ENCODE data around the gene ANKRD65.
"Not testable (repeated sequence)": the region's sequence is repeated elsewhere in the genome, so short reads cannot be mapped to it uniquely, and the experiment has no call there.

Gene ANKRD65

GRCh38 chr1:1411626-1412025 is 9.4 kb downstream of the ANKRD65 start:
- TF ChIP-seq CTCF (IDR thresholded peaks at IDR 0.05; ENCODE audit: insufficient read depth, low read depth, low read length, missing control alignments), result no peak
- no peak overlapping the region for H3K4me3 ChIP-seq (ENCODE audit: low read length)
- no peak for DNase-seq (ENCODE audit: low read depth)

- not testable (repeated sequence) for DNase-seq (ENCODE audit: low read depth); H3K4me3 ChIP-seq (ENCODE audit: low read length)
Measured at GRCh38 chr1:1410238-1410637, 10.8 kb downstream of the ANKRD65 start.

GRCh38 chr1:1407636-1408318 is 13.3 kb downstream of the ANKRD65 start:
- TF ChIP-seq CTCF (IDR thresholded peaks at IDR 0.05; ENCODE audit: insufficient read depth, low read depth, low read length, missing control alignments), result peak; percentile 19
- peak; percentile 46 for DNase-seq (ENCODE audit: low read depth)

GRCh38 chr1:1406821-1407635 is 14.0 kb downstream of the ANKRD65 start, which contains the start of gene MRPL20:
Gene MRPL20 (minus strand): TSS chr1:1407293. CDS start chr1:1407217, 76 bp downstream.
- TF ChIP-seq CTCF (IDR thresholded peaks at IDR 0.05; ENCODE audit: insufficient read depth, low read depth, low read length, missing control alignments), result no peak
- DNase-seq (ENCODE audit: low read depth), result peak; percentile 94
- H3K4me3 ChIP-seq (ENCODE audit: low read length), result peak within 1 kb of the TSS; percentile 83

More at GRCh38 chr1:1407636-1408318, 13.3 kb downstream of the ANKRD65 start:
- peak overlapping the region; percentile 83 for H3K4me3 ChIP-seq (ENCODE audit: low read length)

- peak overlapping the region; percentile 83 for H3K4me3 ChIP-seq (ENCODE audit: low read length)
- TF ChIP-seq CTCF (IDR thresholded peaks at IDR 0.05; ENCODE audit: insufficient read depth, low read depth, low read length, missing control alignments), result no peak
- DNase-seq (ENCODE audit: low read depth), result no peak
Measured at GRCh38 chr1:1406101-1406820, 14.8 kb downstream of the ANKRD65 start.

- TF ChIP-seq CTCF (IDR thresholded peaks at IDR 0.05; ENCODE audit: insufficient read depth, low read depth, low read length, missing control alignments), result no peak
- no peak for DNase-seq (ENCODE audit: low read depth)
- no peak overlapping the region for H3K4me3 ChIP-seq (ENCODE audit: low read length)
Measured at GRCh38 chr1:1403653-1404052, 17.4 kb downstream of the ANKRD65 start.

- not testable (repeated sequence) for H3K4me3 ChIP-seq (ENCODE audit: low read length); DNase-seq (ENCODE audit: low read depth)
Measured at GRCh38 chr1:1402901-1403392, 18.1 kb downstream of the ANKRD65 start.
